Measurements from ENCODE around the gene TSEN34.
"Not testable (repeated sequence)": the region's sequence is repeated elsewhere in the genome, so short reads cannot be mapped to it uniquely, and the experiment has no call there.

Gene TSEN34

GRCh38 chr19:54191811-54192453, 824 bp downstream of the TSEN34 start:
- ChIA-PET CTCF (no interaction called here), POLR2A (ENCODE audit: low non-redundant PET) (interaction anchor here (0.5 kb wide), 1 partner anchor 41 kb away, joined by 4 read pairs; no protein-coding TSS in a partner anchor)
- TF ChIP-seq, protein P1, sequence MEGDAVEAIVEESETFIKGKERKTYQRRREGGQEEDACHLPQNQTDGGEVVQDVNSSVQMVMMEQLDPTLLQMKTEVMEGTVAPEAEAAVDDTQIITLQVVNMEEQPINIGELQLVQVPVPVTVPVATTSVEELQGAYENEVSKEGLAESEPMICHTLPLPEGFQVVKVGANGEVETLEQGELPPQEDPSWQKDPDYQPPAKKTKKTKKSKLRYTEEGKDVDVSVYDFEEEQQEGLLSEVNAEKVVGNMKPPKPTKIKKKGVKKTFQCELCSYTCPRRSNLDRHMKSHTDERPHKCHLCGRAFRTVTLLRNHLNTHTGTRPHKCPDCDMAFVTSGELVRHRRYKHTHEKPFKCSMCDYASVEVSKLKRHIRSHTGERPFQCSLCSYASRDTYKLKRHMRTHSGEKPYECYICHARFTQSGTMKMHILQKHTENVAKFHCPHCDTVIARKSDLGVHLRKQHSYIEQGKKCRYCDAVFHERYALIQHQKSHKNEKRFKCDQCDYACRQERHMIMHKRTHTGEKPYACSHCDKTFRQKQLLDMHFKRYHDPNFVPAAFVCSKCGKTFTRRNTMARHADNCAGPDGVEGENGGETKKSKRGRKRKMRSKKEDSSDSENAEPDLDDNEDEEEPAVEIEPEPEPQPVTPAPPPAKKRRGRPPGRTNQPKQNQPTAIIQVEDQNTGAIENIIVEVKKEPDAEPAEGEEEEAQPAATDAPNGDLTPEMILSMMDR (conservative IDR thresholded peaks at IDR 0.05; ENCODE audit: low read depth): no peak
- H3K27ac ChIP-seq: peak overlapping the region; percentile 95
- no peak for DNase-seq (ENCODE audit: low spot score)

DNA sequence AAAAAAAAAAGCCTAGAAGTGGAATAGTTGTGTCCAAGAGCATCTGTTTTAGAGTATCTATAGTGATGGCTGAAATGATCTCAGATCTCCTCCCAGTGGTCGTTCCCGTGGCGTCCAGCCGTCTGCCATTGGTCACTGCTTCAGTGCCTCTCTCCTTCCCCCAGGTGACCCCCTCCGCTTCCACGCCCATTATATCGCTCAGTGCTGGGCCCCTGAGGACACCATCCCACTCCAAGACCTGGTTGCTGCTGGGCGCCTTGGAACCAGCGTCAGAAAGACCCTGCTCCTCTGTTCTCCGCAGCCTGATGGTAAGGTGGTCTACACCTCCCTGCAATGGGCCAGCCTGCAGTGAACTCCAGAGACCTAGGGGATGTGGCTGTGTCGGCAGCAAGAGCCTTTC, 1.9 kb downstream of the TSEN34 start:
- DNase-seq (ENCODE audit: low spot score): no peak

DNA sequence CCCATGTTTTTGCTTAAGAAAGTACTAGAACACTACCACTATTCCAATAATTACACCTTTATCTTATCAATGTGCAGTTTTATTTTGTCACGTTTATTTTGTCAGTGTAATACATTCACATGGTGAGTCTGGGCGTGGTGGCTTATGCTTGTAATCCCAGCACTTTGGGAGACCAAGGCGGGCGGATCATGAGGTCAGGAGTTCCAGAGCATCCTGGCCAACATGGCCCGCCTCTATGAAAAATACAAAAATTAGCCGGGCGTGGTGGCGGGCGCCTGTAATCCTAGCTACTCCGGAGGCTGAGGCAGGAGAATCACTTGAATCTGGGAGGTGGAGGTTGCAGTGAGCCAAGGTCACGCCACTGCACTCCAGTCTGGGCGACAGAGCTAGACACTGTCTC, 3.4 kb downstream of the TSEN34 start:
- H3K27ac ChIP-seq; CTCF ChIA-PET; POLR2A ChIA-PET (ENCODE audit: low non-redundant PET); DNase-seq (ENCODE audit: low spot score): not testable (repeated sequence)

More for the DNA sequence above, 1.9 kb downstream of the TSEN34 start:
- TF ChIP-seq, protein P1 (conservative IDR thresholded peaks at IDR 0.05; ENCODE audit: low read depth): no peak
- H3K27ac ChIP-seq: 0 out of 2 replicates have a peak overlapping the region, but pooled peaks have one; percentile 12
- POLR2A ChIA-PET (ENCODE audit: low non-redundant PET): no interaction called here
- CTCF ChIA-PET: no interaction called here

GRCh38 chr19:54196536-54196935, 5.4 kb downstream of the TSEN34 start:
- no peak for DNase-seq (ENCODE audit: low spot score)
- CTCF ChIA-PET: no interaction called here
- POLR2A ChIA-PET (ENCODE audit: low non-redundant PET): no interaction called here
- peak overlapping the region; percentile 65 for H3K27ac ChIP-seq
- TF ChIP-seq, protein P1 (conservative IDR thresholded peaks at IDR 0.05; ENCODE audit: low read depth): no peak

GRCh38 chr19:54197121-54197520, 6.0 kb downstream of the TSEN34 start:
- TF ChIP-seq, protein P1 (conservative IDR thresholded peaks at IDR 0.05; ENCODE audit: low read depth): no peak
- ChIA-PET CTCF (no interaction called here), POLR2A (ENCODE audit: low non-redundant PET) (no interaction called here)
- DNase-seq (ENCODE audit: low spot score): no peak
- H3K27ac ChIP-seq: peak overlapping the region; percentile 69

DNA sequence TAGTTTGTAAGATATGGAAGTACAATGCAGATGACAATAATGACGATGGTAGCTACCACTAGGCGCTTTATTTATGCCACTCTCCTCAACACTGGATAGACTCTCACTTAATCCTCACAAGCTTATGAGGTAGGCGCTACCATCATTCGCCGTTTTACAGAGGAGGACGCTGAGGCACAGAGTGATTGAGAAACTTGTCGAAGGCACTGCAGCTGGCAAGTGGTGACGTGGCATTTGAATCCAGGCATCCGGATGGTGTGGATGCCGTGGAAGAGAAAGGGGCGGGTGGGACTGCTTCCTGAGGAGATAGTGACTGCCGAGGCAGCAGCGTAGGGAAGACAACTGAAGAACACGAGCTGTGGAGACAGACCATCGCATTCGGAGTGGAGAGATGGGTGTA, 8.3 kb downstream of the TSEN34 start:
- peak overlapping the region; percentile 86 for H3K27ac ChIP-seq
- ChIA-PET CTCF (no interaction called here), POLR2A (ENCODE audit: low non-redundant PET) (interaction anchor here (1.4 kb wide), 1 partner anchor 9 kb away, joined by 4 read pairs; the partner anchor contains the start of gene MBOAT7)
- no peak for DNase-seq (ENCODE audit: low spot score)
- TF ChIP-seq, protein P1 (conservative IDR thresholded peaks at IDR 0.05; ENCODE audit: low read depth): no peak

DNA sequence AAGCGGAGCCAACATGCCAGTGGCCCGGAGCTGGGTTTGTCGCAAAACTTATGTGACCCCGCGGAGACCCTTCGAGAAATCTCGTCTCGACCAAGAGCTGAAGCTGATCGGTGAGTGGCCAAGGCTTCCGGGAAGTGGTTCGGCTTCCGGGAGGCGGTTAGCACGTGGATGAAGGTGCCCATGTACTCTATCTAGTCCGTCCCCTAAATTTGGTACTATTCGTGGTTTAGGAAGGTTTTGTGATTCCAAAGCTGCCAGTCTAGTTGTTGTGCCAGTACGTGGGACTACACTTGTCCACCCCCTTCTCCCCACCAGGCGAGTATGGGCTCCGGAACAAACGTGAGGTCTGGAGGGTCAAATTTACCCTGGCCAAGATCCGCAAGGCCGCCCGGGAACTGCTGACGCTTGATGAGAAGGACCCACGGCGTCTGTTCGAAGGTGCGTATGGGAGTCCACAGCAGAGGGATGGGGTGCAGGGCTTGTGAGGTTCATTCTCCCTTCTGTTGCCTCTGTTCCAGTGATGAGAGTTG, 10.1 kb downstream of the TSEN34 start:
- ChIA-PET POLR2A (ENCODE audit: low non-redundant PET) (interaction anchor here (0.7 to 1.5 kb wide), 4 partner anchors 9 to 34 kb away, joined by 3 to 9 read pairs (median 4); partner anchors contain the start of gene MBOAT7), CTCF (interaction anchor here (1.3 kb wide), 1 partner anchor 45 kb away, joined by 3 read pairs; no protein-coding TSS in a partner anchor)
- peak overlapping the region; percentile 86 for H3K27ac ChIP-seq
- DNase-seq (ENCODE audit: low spot score): no peak
- TF ChIP-seq, protein P1 (conservative IDR thresholded peaks at IDR 0.05; ENCODE audit: low read depth): no peak

Data from RWPE1 (cell line).